DOHH2 (cell line): ENCODE data around the gene PPHLN1.

ENCODE experiments used
- H3F3A ChIP-seq: fragments of 200-600 bp; sonication (generic), shearing (Covaris generic); 2 replicates; pipeline ENCODE4 v1.6.0; 2016; ENCODE audit warnings: antibody characterized with exemption, mild to moderate bottlenecking; ENCODE audit not compliant: control insufficient read depth, insufficient read depth
- H3K27ac ChIP-seq: fragments of 200-600 bp; sonication (generic); 2 replicates; pipeline ENCODE4 v1.5.1; 2014; ENCODE audit warnings: low read depth, mild to moderate bottlenecking, low read length, moderate library complexity
- H3K27me3 ChIP-seq: fragments of 200-600 bp; sonication (generic); 2 replicates; pipeline ENCODE4 v1.6.1; 2014; ENCODE audit warnings: mild to moderate bottlenecking, low read length, mixed read lengths; ENCODE audit not compliant: control insufficient read depth
- H3K36me3 ChIP-seq: fragments of 200-600 bp; sonication (generic); 2 replicates; pipeline ENCODE4 v1.6.1; 2014; ENCODE audit warnings: mild to moderate bottlenecking, low read length, moderate library complexity, mixed read lengths; ENCODE audit not compliant: control insufficient read depth
- H3K4me1 ChIP-seq: fragments of 200-600 bp; sonication (generic); 2 replicates; pipeline ENCODE4 v1.6.1; 2014; ENCODE audit warnings: mild to moderate bottlenecking, low read length, mixed read lengths; ENCODE audit not compliant: control insufficient read depth
- H3K4me2 ChIP-seq: fragments of 200-600 bp; sonication (generic); 2 replicates; pipeline ENCODE4 v1.6.0; 2014; ENCODE audit warnings: mild to moderate bottlenecking, low read length, moderate library complexity
- H3K4me3 ChIP-seq: fragments of 200-600 bp; sonication (generic); 2 replicates; pipeline ENCODE4 v1.5.1; 2014; ENCODE audit warnings: mild to moderate bottlenecking, low read length, mixed read lengths
- H3K79me2 ChIP-seq: fragments of 200-600 bp; sonication (generic); 2 replicates; pipeline ENCODE4 v1.6.1; 2014; ENCODE audit warnings: mild to moderate bottlenecking, low read length, mixed read lengths; ENCODE audit not compliant: control insufficient read depth
- H3K9me2 ChIP-seq: fragments of 200-600 bp; sonication (generic); replicated peaks from 2 replicates; pipeline ENCODE4 v1.6.1; 2014; ENCODE audit warnings: mild to moderate bottlenecking, low read length, mixed read lengths; ENCODE audit not compliant: control insufficient read depth
- H3K9me3 ChIP-seq: fragments of 200-600 bp; sonication (generic); 2 replicates; pipeline ENCODE4 v1.6.1; 2014; ENCODE audit warnings: antibody characterized with exemption, low read length, mixed read lengths; ENCODE audit not compliant: control insufficient read depth, insufficient read depth
- H4K20me1 ChIP-seq: fragments of 200-600 bp; sonication (generic); 2 replicates; pipeline ENCODE4 v1.6.0; 2014; ENCODE audit warnings: low read depth, mild to moderate bottlenecking, antibody characterized with exemption, low read length, moderate library complexity; ENCODE audit not compliant: control insufficient read depth, insufficient read depth
- CTCF ChIP-seq: fragments of 200-600 bp; sonication (generic); IDR thresholded peaks from one replicate; pipeline ENCODE4 v1.5.1; 2014; ENCODE audit warnings: antibody characterized with exemption, mild to moderate bottlenecking, low read depth, low read length; ENCODE audit not compliant: poor library complexity, severe bottlenecking
- EZH2phosphoT487 ChIP-seq: fragments of 200-600 bp; sonication (generic); IDR thresholded peaks from 2 replicates; pipeline ENCODE4 v1.6.1; 2017; ENCODE audit warnings: borderline replicate concordance, mild to moderate bottlenecking, antibody characterized with exemption, low read length, moderate library complexity, mixed read lengths

Gene PPHLN1

GRCh38 chr12:42325653-42326474, at the start of gene PPHLN1, which contains the start of gene ZCRB1:
Gene PPHLN1 (plus strand): TSS chr12:42326167. CDS start chr12:42335903, 9,736 bp downstream.
Gene ZCRB1 (minus strand): TSS chr12:42326094. CDS start chr12:42324102, 1,992 bp downstream.
- Histone ChIP-seq H3F3A (no peaks in the 10 kb centered on the region), H3K27ac (peak within 1 kb of the TSS; percentile 24), H3K9me3 (no peaks in the 10 kb centered on the region), H3K9me2 (no peaks in the 10 kb centered on the region), H3K4me1 (peaks cover 20% of the 10 kb centered on the region), H3K4me2 (peak within 1 kb of the TSS; percentile 88), H3K79me2 (peaks cover 67% of the 10 kb centered on the region), H3K27me3 (no peaks in the 10 kb centered on the region), H3K36me3 (peaks cover 32% of the 10 kb centered on the region), H4K20me1 (peaks cover 14% of the 10 kb centered on the region), H3K4me3 (peak within 1 kb of the TSS; percentile 91)
- TF ChIP-seq EZH2phosphoT487 (no peak), CTCF (no peak)

- H3K9me3 ChIP-seq = no peaks in the 10 kb centered on the region
- H3K27me3 ChIP-seq = no peaks in the 10 kb centered on the region
- TF ChIP-seq CTCF = no peak
- TF ChIP-seq EZH2phosphoT487 = no peak
- no peaks in the 10 kb centered on the region for H4K20me1 ChIP-seq
- H3K79me2 ChIP-seq = no peaks in the 10 kb centered on the region
- H3K9me2 ChIP-seq = no peaks in the 10 kb centered on the region
- no peak overlapping the region for H3K27ac ChIP-seq
- H3K4me3 ChIP-seq = no peak overlapping the region
- H3K4me1 ChIP-seq = no peaks in the 10 kb centered on the region
- H3K36me3 ChIP-seq = no peaks in the 10 kb centered on the region
- H3F3A ChIP-seq = no peaks in the 10 kb centered on the region
- no peak overlapping the region for H3K4me2 ChIP-seq
These were observed 48.4 kb upstream of the PPHLN1 start for GRCh38 chr12:42277396-42278127.

GRCh38 chr12:42278128-42278510, 47.8 kb upstream of the PPHLN1 start:
- Histone ChIP-seq H3K9me2 (no peaks in the 10 kb centered on the region), H3K4me3 (no peak overlapping the region), H3K9me3 (no peaks in the 10 kb centered on the region), H3K27ac (no peak overlapping the region), H3K4me1 (no peaks in the 10 kb centered on the region), H3F3A (no peaks in the 10 kb centered on the region), H3K4me2 (no peak overlapping the region), H3K27me3 (no peaks in the 10 kb centered on the region), H3K36me3 (no peaks in the 10 kb centered on the region), H4K20me1 (no peaks in the 10 kb centered on the region), H3K79me2 (no peaks in the 10 kb centered on the region)
- TF ChIP-seq CTCF (no peak), EZH2phosphoT487 (no peak)
